ENCODE results near the gene ZNF740.

Gene ZNF740

GRCh38 chr12:53241623-53242412, 61.3 kb downstream of the ZNF740 start:
- FAIRE-seq, result no peak

GRCh38 chr12:53244337-53244736, 63.8 kb downstream of the ZNF740 start:
- FAIRE-seq (no peak), DNase-seq (ENCODE audit: insufficient read length, low spot score) (no peak)

More at GRCh38 chr12:53241623-53242412, 61.3 kb downstream of the ZNF740 start:
- DNase-seq (ENCODE audit: insufficient read length, low spot score), result no peak
